Endothelial cell of umbilical vein (primary cell): ENCODE data around the gene SZT2.

Experiments used
- CTCF ChIP-seq, 2 donors: IDR thresholded peaks; 1 replicate in 1 of 2; 2 replicates in 1 of 2; pipeline ENCODE4 v1.5.1; 2011; ENCODE audit warnings: low read length in 2 of 2, mild to moderate bottlenecking in 2 of 2, moderate library complexity in 2 of 2, control low read depth in 1 of 2, inconsistent platforms in 1 of 2, low read depth in 1 of 2; ENCODE audit not compliant: insufficient read depth in 1 of 2; ENCODE audit errors: extremely low read depth in 1 of 2
- GATA2 ChIP-seq: IDR thresholded peaks from 2 replicates; pipeline ENCODE4 v1.7.0; 2011; ENCODE audit warnings: low read depth, mild to moderate bottlenecking, moderate library complexity, mixed read lengths, low read length; ENCODE audit not compliant: insufficient read length, insufficient read depth
- POLR2A ChIP-seq: IDR thresholded peaks from 2 replicates; pipeline ENCODE4 v1.6.1; 2012; ENCODE audit warnings: low read depth, mild to moderate bottlenecking, control low read depth, low read length

GRCh38 chr1:43473463-43473862 is 83.8 kb downstream of the SZT2 start:
- TF ChIP-seq GATA2 (no peak), CTCF (IDR thresholded peaks at IDR 0.05; ENCODE audit: extremely low read depth in 1 of 2, insufficient read depth in 1 of 2, low read depth in 1 of 2, low read length in 2 of 2) (no peak), POLR2A (no peak)
